Right forelimb (tissue), 1 donor: ENCODE measurements around the gene HTR2B.
"Not testable (repeated sequence)": the region's sequence is repeated elsewhere in the genome, so short reads cannot be mapped to it uniquely, and the experiment has no call there.

Experiments
- DNase-seq: peaks from one replicate; pipeline ENCODE4 v3.0.0-alpha.2; 2018

HTR2B gene

DNA sequence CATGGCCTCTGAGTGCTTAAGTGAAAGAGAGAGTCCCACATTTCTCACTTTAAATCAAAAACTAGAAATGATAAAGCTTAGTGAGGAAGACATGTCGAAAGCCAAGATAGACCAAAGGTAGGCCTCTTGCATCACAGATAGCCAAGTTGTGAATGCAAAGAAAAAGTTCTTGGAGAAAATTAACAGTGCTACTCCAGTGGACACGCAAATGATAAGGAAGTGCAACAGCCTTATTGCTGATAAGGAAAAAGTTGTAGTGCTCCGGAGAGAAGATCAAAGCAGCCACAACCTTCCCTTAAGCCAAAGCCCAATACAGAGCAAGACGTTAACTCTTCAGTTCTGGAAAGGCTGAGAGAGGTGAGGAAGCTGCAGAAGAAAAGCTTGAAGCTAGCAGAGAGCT lies 36.1 kb downstream of the HTR2B start:
- no peak for DNase-seq

DNA sequence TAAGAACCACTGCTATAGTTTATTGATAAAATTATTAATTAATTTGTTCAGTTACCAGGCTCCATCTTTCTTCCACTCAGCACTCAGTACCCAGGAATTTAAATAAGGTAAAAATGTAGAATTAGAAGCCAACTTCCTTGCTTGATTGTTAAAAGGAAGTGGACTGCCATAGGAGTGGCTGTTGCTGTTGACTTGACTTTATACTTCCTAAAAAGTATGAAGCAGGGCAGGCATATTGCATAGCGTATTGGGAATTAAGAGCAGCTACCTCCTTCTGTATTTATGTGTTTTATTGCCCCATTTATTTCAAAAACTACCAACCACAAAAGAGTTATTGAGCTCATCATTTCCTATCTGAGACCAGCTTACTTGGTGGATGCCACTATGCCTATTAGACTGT lies 40.3 kb downstream of the HTR2B start:
- DNase-seq, result no peak

GRCh38 chr2:231069379-231070054 lies 55.3 kb downstream of the HTR2B start:
- no peak for DNase-seq

GRCh38 chr2:231068525-231069222 lies 56.2 kb downstream of the HTR2B start:
- DNase-seq, result no peak

DNA sequence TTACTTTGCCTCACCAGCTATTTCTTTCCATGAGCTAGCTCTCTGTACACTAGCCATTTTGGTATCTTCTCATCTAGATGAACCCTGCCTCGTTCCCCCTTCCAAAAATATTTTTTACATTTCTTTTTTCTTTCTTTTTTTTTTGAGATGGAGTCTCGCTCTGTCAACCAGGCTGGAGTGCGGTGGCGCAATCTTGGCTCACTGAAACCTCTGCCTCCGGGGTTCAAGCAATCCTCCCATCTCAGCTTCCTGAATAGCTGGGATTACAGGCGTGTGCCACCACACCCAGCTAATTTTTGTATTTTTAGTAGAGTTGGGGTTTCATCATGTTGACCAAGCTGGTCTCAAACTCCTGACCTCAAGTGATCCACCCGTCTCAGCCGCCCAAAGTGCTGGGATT lies 57.3 kb downstream of the HTR2B start:
- DNase-seq, result not testable (repeated sequence)

GRCh38 chr2:231065966-231066365 lies 58.9 kb downstream of the HTR2B start:
- no peak for DNase-seq

DNA sequence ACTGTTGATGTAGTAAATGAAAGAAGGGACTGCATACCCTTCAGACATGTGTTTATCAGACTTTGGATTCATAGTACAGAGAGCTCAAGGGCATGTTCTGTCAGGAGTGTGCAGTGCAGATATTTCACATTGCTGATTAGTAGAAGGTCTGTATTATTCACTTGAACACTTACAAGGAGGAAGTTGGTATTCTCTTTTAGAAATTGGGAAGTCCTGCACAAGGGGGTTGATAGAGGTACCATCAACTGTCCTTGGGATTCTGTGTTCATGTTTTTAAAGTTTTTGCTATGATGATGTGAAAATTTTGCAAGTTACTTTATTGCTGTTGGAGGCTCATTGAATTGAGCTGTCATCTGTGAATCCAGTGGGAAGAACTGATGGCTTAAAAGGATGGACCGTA lies 61.5 kb downstream of the HTR2B start:
- no peak for DNase-seq

DNA sequence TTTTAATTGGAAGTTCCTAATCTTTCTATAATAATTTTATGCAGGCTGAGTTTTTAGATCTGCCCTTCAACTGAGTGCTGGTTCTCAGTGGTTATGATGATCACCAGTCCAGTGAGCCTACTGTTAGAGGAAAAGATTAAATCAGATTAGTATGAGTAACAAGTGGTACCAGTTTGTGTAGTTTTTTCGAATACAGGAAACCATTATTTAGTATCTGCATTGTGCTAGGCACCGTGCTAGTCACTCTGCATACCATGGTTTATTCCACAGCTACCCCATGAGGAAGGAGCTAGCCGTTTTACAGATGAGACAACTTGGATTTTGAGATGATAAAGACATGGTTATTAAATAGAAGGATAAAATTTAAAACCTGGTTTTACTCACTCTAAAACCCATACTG lies 62.1 kb downstream of the HTR2B start:
- DNase-seq, result no peak

DNA sequence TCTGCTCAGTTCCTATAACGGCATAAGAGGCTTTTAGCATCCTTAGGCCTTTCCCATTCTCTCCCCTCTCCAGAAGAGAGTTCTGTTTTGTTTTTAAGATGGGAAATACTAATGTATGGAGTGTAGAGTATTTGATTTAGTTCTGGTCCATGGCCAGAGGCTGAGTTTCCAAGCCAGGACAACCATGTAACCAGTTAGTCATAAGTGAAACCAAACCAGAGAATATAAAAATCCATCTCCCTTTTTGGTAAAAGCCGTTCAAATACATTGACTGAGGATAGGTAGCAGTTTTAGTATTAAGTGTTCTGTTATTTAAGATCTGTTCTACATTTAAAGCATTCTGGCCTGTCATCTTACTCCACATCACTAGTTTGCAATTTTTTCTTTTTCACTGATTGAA lies 65.1 kb downstream of the HTR2B start:
- DNase-seq, result no peak

GRCh38 chr2:231058761-231059550 lies 65.9 kb downstream of the HTR2B start:
- no peak for DNase-seq
